ENCODE measurements around the gene SLC47A1. TPM values are rescaled to one million over a fixed set of nuclear protein-coding genes. Genes with fewer than 3 reads are reported as not detected.
"Not testable (repeated sequence)": the region's sequence is repeated elsewhere in the genome, so short reads cannot be mapped to it uniquely, and the experiment has no call there.

The SLC47A1 gene
- total RNA-seq, 3 donors from 2014 or later (not counting 1 experiment from before 2014, with no cell fraction given), result 0.29 to 1.3 (median 0.45) TPM

GRCh38 chr17:19579867-19580565, 46.4 kb downstream of the SLC47A1 start:
- H3K36me3 ChIP-seq (ENCODE audit: control insufficient read depth, insufficient read depth, low read length), result no peaks in the 10 kb centered on the region
- peak overlapping the region; percentile 52 for H3K4me3 Mint-ChIP-seq
- no peaks in the 10 kb centered on the region for H3K36me3 Mint-ChIP-seq
- H3K9me3 Mint-ChIP-seq, result no peaks in the 10 kb centered on the region
- no peak overlapping the region for H3K4me3 ChIP-seq (ENCODE audit: low read length)
- no peak overlapping the region for H3K27ac ChIP-seq (ENCODE audit: low read length)
- WGBS (ENCODE audit: insufficient coverage), result 15% methylated on average over 76 of the region's 76 CpGs
- no peaks in the 10 kb centered on the region for H3K4me1 ChIP-seq (ENCODE audit: control insufficient read depth, insufficient read depth, low read length)
- H3K27me3 Mint-ChIP-seq (ENCODE audit: low read depth in 2 of 2), result peaks cover 22 to 45% of the 10 kb centered on the region in 2 donors
- intact Hi-C loops (cut with micrococcal nuclease), result no loop called here
- no peak overlapping the region for H3K27ac Mint-ChIP-seq
- no peak for TF ChIP-seq CTCF (IDR thresholded peaks at IDR 0.05)
- DNase-seq, result no peak
- ATAC-seq, result peak in 1 of 3 donors; percentile 56
- H3K27me3 ChIP-seq (ENCODE audit: control insufficient read depth, insufficient read depth, low read length), result peaks cover 14% of the 10 kb centered on the region
- H3K9me3 ChIP-seq (ENCODE audit: control insufficient read depth, insufficient read depth, low read length), result no peaks in the 10 kb centered on the region
- H3K4me1 Mint-ChIP-seq, result no peaks in the 10 kb centered on the region

GRCh38 chr17:19580566-19580920, 46.9 kb downstream of the SLC47A1 start:
- H3K9me3 Mint-ChIP-seq; H3K4me3 ChIP-seq (ENCODE audit: low read length); H3K36me3 Mint-ChIP-seq; H3K27ac Mint-ChIP-seq; H3K4me1 Mint-ChIP-seq; DNase-seq; H3K4me1 ChIP-seq (ENCODE audit: control insufficient read depth, insufficient read depth, low read length); H3K9me3 ChIP-seq (ENCODE audit: control insufficient read depth, insufficient read depth, low read length); intact Hi-C loops (cut with micrococcal nuclease); H3K4me3 Mint-ChIP-seq; H3K36me3 ChIP-seq (ENCODE audit: control insufficient read depth, insufficient read depth, low read length); ATAC-seq; H3K27ac ChIP-seq (ENCODE audit: low read length): not testable (repeated sequence)
- peaks cover 14% of the 10 kb centered on the region for H3K27me3 ChIP-seq (ENCODE audit: control insufficient read depth, insufficient read depth, low read length)
- 94% methylated on average over 17 of the region's 17 CpGs for WGBS (ENCODE audit: insufficient coverage)
- peaks cover 22 to 40% of the 10 kb centered on the region in 2 donors for H3K27me3 Mint-ChIP-seq (ENCODE audit: low read depth in 2 of 2)

GRCh38 chr17:19582152-19582551, 48.5 kb downstream of the SLC47A1 start:
- H3K4me3 ChIP-seq (ENCODE audit: low read length); H3K9me3 ChIP-seq (ENCODE audit: control insufficient read depth, insufficient read depth, low read length); intact Hi-C loops (cut with micrococcal nuclease); ATAC-seq; H3K4me1 ChIP-seq (ENCODE audit: control insufficient read depth, insufficient read depth, low read length); H3K4me1 Mint-ChIP-seq; H3K36me3 Mint-ChIP-seq; H3K9me3 Mint-ChIP-seq; H3K4me3 Mint-ChIP-seq; H3K36me3 ChIP-seq (ENCODE audit: control insufficient read depth, insufficient read depth, low read length); DNase-seq; H3K27ac ChIP-seq (ENCODE audit: low read length); H3K27ac Mint-ChIP-seq: not testable (repeated sequence)
- H3K27me3 Mint-ChIP-seq (ENCODE audit: low read depth in 2 of 2), result peaks cover 24 to 36% of the 10 kb centered on the region in 2 donors
- 90% methylated on average over 11 of the region's 13 CpGs for WGBS (ENCODE audit: insufficient coverage)
- H3K27me3 ChIP-seq (ENCODE audit: control insufficient read depth, insufficient read depth, low read length), result peaks cover 14% of the 10 kb centered on the region

- Histone ChIP-seq H3K27me3 (ENCODE audit: control insufficient read depth, insufficient read depth, low read length) (peaks cover 9% of the 10 kb centered on the region), H3K27ac (ENCODE audit: low read length) (no peak overlapping the region), H3K4me3 (ENCODE audit: low read length) (no peak overlapping the region), H3K36me3 (ENCODE audit: control insufficient read depth, insufficient read depth, low read length) (no peaks in the 10 kb centered on the region), H3K9me3 (ENCODE audit: control insufficient read depth, insufficient read depth, low read length) (no peaks in the 10 kb centered on the region), H3K4me1 (ENCODE audit: control insufficient read depth, insufficient read depth, low read length) (no peaks in the 10 kb centered on the region)
- Mint-ChIP-seq H3K4me3 (no peak overlapping the region), H3K27me3 (ENCODE audit: low read depth in 2 of 2) (peaks cover 19 to 27% of the 10 kb centered on the region in 2 donors), H3K27ac (no peak overlapping the region), H3K4me1 (no peaks in the 10 kb centered on the region), H3K36me3 (no peaks in the 10 kb centered on the region), H3K9me3 (no peaks in the 10 kb centered on the region)
- TF ChIP-seq CTCF (IDR thresholded peaks at IDR 0.05), result no peak
- no peak for DNase-seq
- 94% methylated on average over 7 of the region's 8 CpGs for WGBS (ENCODE audit: insufficient coverage)
- intact Hi-C loops (cut with micrococcal nuclease), result no loop called here
- no peak for ATAC-seq
Observed at GRCh38 chr17:19583871-19584270, 50.2 kb downstream of the SLC47A1 start.
